G401 (cell line): ENCODE results near the gene UBE2J1. TPM values are rescaled to one million over a fixed set of nuclear protein-coding genes. Genes with fewer than 3 reads are reported as not detected.
A peak's percentile ranks its signal among the peaks of the same experiment; 100 is the strongest.
"Not testable (repeated sequence)": the region's sequence is repeated elsewhere in the genome, so short reads cannot be mapped to it uniquely, and the experiment has no call there.

ENCODE experiments used
- DNase-seq: peaks from one replicate; pipeline ENCODE4 v3.0.0-alpha.2; 2015; ENCODE audit warnings: low spot score
- in situ Hi-C: cut with HindIII; loops from 2 replicates; pipeline ENCODE4 v1.10.0; 2016; ENCODE audit warnings: low sequenced_read_pairs, mixed read lengths
- total RNA-seq: library from RNA; depleted of rRNA; stranded (reverse); fragments of >200 nt; shearing (Covaris generic); gene quantifications from 2 replicates; pipeline ENCODE4 v1.2.3, GENCODE V29; 2014

UBE2J1 gene
- total RNA-seq, 1 experiment from 2014 or later, result 60.2 TPM

DNA sequence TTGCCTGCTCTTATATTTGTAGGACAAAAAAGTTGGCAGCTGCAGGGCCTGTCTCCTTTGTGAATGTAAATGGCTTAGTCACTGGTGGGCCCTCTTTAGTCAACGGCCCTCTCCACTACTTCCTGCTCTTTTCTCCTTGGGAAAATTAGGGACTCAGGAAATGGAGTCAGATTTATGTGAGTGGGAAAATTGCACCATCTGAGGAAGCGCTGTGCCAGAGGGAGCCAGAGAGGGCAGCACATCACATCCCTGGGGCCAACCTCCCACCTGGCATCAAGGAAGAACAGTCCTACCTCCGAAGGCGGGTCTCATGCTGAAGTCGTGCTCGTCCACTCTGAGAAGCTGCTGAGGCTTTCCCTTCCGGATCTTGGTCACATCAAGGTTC is 53.1 kb downstream of the UBE2J1 start:
- no peak for DNase-seq
- in situ Hi-C loops, result no loop called here

DNA sequence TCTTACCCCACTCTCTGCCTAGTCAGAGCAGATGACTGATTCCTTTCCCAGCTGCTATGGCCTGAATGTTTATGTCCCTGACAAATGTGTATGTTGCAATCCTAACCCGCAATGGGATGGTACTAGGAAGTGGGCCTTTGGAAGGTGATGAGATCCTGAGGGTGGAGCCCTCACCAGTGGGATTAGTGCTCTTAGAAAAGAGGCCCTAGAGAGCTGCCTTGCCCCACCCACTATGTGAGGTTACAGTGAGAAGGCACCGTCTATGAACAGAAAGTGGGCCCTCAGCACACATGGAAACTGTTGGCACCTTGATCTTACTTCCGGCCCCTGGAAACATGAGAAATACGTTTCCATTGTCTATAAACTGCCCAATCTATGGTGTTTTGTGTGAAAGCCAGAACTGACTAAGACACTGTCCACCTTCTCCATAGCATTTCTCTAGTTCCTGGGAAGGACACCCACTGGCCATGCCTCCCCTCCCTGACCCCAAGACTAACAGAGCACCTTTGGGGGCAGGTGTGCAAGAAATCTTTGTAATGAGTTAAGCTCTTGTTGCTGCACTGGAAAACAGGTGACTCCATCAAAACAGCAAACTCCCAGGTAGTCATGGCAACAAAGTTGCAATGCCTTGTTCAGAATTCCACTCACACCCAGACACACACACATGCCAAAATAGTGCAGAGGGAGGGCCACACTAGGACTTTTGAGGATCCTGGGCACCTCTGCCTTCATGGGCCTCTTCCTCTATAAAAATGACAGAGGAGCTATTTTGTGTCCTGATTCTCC is 53.6 kb downstream of the UBE2J1 start:
- DNase-seq, result no peak
- in situ Hi-C loops, result no loop called here

DNA sequence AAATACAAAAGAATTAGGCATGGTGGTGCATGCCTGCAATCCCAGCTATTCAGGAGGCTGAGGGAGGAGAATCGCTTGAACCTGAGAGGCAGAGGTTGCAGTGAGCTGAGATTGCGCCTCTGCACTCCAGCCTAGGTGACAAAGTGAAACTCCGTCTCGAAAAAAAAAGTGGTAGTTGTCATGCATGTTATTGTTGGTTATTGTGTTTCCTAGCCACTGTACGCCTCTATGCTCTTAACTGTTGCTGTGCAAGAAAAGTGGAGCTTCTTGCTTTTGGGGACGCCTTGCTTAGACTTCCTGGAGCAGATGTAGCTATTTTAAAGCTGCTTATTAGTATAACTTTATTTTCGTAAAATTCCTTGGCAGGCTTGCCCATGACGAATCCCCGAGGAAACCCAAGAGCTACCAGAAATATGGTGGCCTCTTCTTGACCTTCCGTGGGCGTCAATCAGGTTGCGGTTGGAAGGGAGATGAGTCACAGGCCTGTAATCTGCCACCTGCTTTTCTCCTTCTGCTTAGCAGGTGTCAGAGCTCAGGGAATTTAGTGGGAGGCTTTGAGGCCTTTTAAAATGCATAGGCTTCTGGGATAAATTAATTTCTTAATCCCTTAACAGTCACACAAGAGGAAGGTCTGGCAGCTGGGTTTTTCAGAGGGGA is 54.7 kb downstream of the UBE2J1 start:
- no peak for DNase-seq
- in situ Hi-C loops, result no loop called here

DNA sequence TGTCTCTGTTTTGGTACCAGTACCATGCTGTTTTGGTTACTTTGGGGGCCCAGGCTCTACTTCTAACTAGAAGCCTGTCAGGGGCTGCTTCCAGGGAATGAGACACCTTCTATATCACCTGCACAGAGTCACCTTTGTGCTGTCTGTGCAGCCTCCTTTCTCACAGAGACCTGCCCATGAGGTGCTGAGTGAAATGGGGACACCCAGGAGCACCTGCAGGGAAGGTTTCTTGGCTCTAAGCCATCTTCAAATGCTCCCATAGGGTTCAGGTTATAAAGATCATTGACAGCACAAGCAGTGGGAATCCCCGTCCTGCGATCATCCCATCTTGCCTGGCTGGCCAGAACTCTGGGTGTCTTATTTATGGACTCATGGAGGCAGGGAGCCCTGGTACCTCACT is 56.5 kb downstream of the UBE2J1 start:
- in situ Hi-C loops, result no loop called here
- DNase-seq, result no peak

GRCh38 chr6:89295116-89295515 is 57.4 kb downstream of the UBE2J1 start:
- not testable (repeated sequence) for DNase-seq

GRCh38 chr6:89291256-89291819 is 61.2 kb downstream of the UBE2J1 start:
- DNase-seq, result no peak
- in situ Hi-C loops, result no loop called here

More at GRCh38 chr6:89295116-89295515, 57.4 kb downstream of the UBE2J1 start:
- in situ Hi-C loops, result not testable (repeated sequence)

GRCh38 chr6:89290401-89291155 is 61.9 kb downstream of the UBE2J1 start:
- no peak for DNase-seq

DNA sequence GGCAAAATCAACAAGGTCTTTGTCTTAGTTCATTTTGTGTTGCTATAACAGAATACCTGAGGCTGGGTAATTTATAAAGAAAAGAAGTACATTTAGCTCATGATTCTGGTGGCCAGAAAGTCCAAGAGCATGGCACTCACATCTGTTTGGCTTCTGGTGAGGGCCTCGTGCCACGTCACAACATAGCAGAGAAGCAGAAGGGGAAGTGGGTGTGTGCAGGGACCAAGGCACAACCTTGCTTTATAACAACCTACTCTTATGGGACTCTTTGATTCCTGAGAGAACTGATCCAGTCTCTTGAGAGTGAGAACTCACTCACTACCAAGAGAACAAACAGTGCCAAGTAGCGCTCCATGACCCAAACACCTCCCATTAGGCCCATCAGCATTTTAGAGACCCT is 62.8 kb downstream of the UBE2J1 start:
- in situ Hi-C loops, result no loop called here
- no peak for DNase-seq

More at GRCh38 chr6:89290401-89291155, 61.9 kb downstream of the UBE2J1 start:
- in situ Hi-C loops, result no loop called here

GRCh38 chr6:89287351-89288028 is 65.0 kb downstream of the UBE2J1 start:
- in situ Hi-C loops, result no loop called here
- DNase-seq, result no peak

DNA sequence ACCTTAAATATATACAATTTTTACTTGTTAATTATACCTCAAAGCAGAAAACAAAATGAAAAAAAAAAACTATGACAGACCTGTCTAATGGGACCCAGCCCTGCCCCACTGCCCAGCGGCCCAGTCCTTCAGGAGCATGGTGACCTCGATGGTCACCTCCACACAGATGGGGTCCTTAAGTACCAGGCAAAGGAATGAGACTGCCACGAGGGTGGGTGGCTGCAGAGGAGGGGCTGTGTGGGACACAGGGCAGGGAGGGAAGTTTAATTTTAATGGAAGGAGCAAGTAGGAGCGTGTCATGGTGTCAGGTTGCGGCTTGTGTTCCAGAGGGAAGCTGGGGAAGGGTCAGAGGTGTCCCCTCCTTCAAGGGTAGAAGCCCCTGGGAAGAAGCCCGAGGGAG is 66.0 kb downstream of the UBE2J1 start:
- DNase-seq, result no peak
- in situ Hi-C loops, result no loop called here

DNA sequence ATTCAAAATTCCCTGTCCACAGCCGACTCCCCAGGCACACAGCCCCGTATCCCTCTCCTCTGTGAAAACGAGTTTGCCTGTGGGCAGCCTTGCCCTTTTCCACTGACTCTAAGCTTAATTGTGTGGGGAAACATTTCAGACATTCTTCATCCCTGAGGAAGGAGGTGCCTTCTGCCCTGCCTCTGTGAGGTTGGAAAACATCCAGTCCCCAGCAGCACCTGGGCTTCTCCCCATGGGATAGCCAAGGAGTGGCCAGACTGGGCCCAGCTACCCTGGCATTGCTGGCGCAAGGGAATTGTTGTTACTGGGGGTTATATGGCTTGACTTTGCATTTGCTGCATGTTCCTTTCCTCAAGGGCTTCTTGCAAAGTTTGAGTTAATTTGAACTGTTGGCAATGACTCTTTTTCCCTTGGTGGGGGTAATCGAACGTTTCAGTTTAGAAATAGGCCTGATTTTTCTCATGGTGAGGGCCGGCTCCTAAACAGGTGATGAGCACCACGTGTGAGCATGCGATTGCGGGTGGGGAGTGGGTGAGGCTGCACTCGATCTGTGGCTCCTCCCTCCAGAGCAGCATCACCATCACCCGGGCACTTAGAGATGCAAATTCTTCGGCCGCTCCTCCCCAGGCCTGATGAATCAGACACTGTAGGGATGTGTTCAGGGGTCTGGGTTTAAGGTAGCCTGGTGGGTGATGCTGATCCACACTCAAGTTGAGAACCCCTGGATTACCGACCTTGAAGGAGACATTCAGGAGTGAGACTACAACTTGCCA is 67.4 kb downstream of the UBE2J1 start:
- in situ Hi-C loops, result no loop called here
- no peak for DNase-seq

- in situ Hi-C loops, result no loop called here
- no peak for DNase-seq
Observed at GRCh38 chr6:89284081-89284480, 68.4 kb downstream of the UBE2J1 start.

DNA sequence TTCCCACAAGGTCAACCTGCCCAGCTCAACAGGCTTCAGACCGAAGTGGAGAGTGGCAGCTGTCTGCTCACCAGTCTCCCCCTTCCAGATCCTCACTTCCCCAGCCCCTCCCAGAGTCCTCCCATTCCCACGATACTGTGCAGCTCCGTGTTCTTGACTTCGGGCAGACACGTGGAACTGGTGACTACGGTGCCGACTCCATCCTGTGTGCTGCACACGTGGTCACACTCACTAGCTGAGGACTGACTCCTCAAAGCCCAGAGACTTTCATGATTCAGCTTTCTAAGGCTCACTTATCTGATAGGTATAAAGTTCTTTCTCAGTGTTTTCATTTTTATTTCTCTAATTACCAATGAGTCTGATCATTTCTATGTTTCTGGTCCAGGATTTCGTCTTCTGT is 69.8 kb downstream of the UBE2J1 start:
- DNase-seq, result no peak
- in situ Hi-C loops, result no loop called here

GRCh38 chr6:89281779-89282246 is 70.7 kb downstream of the UBE2J1 start:
- in situ Hi-C loops, result no loop called here
- DNase-seq, result peak; percentile 11

DNA sequence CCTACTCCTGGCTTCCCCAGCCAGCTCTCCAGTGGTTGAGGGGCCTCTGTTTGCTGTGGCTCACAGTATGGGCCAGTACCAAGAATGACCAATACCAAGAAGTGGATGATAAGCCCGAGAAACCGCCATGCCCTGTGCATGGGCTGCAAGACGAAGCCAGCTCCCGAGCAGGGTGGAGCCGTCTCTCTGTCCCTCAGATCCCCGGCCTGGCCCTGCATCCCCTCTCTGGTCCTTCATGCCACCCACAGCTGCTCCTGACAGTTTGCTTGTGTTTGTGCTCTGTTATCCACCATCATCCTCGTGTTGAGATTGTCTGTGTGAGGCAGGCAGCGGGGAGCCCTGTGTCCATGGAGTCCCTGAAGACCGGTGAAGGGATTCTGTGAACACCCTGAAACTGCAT is 73.6 kb downstream of the UBE2J1 start:
- no peak for DNase-seq
- in situ Hi-C loops, result no loop called here
